K562 (cell line): ENCODE results near the gene TEP1. TPM values are rescaled to one million over a fixed set of nuclear protein-coding genes. Genes with fewer than 3 reads are reported as not detected.

Source experiments
- ATAC-seq: fragments of 200-7000 bp; cut with Tn5 transposase; 3 replicates; pipeline ENCODE4 v1.9.1; 2020; ENCODE audit warnings: moderate library complexity
- BruUV-seq: library from RNA; stranded (reverse); fragments of 400-500 nt; replicated peaks from 2 replicates; lab custom pipeline; 2021; lab: Mats Ljungman, UMichigan
- CTCF ChIA-PET: fragments of 300-600 bp; formaldehyde crosslinking; extraction: SDS; loops from one replicate; lab custom pipeline; 2021; ENCODE audit warnings: low intra/inter-chr PET ratio; lab: Yijun Ruan, JAX
- POLR2A ChIA-PET: fragments of 300-600, 350-650 bp; sonication (Branson Sonifier 250); formaldehyde crosslinking; extraction: SDS; loops from one replicate; lab custom pipeline; 2021; ENCODE audit warnings: antibody characterized with exemption, inconsistent platforms; lab: Yijun Ruan, JAX
- DNase-seq, 4 experiments: peaks; one replicate each; pipeline versions ENCODE4 v3.0.0 to v3.0.0-alpha.2; 2011 to 2018; ENCODE audit warnings: low spot score in 3 of 4, mixed read lengths in 3 of 4; ENCODE audit errors: extremely low read depth in 1 of 4
- FAIRE-seq: peaks from 2 replicates; lab custom pipeline; 2011; peaks lifted over from hg19 to GRCh38; lab: Jason Lieb, UNC
- H2AFZ ChIP-seq: 2 replicates; pipeline ENCODE4 v1.6.0; 2011; ENCODE audit warnings: low read depth, low read length, control low read depth, inconsistent platforms
- H3K27ac ChIP-seq: fragments of 200-600 bp; 3 replicates; pipeline ENCODE4 v1.8.0; 2011; ENCODE audit warnings: low read depth, mild to moderate bottlenecking, control low read depth, inconsistent platforms, low read length, moderate library complexity, mixed read lengths; ENCODE audit errors: extremely low read depth
- H3K27me3 ChIP-seq, 2 experiments: fragments of 300-600 bp in 1 of 2; 2 replicates in 1 of 2; 3 replicates in 1 of 2; pipeline versions ENCODE4 v1.6.0 to v1.8.0; 2011; ENCODE audit warnings: inconsistent platforms in 2 of 2, low read length in 2 of 2, mild to moderate bottlenecking in 1 of 2, mixed read lengths in 1 of 2, moderate library complexity in 1 of 2; ENCODE audit not compliant: control insufficient read depth in 2 of 2, insufficient read depth in 2 of 2
- H3K36me3 ChIP-seq: fragments of 300-600 bp; 3 replicates; pipeline ENCODE4 v1.8.0; 2011; ENCODE audit warnings: mild to moderate bottlenecking, low read length, inconsistent platforms; ENCODE audit not compliant: control insufficient read depth, insufficient read depth
- H3K4me1 ChIP-seq, 2 experiments: fragments of 200-600 bp in 1 of 2; replicated peaks in 1 of 2; 2 replicates in 1 of 2; 3 replicates in 1 of 2; pipeline versions ENCODE4 v1.5.1 to v1.8.0; 2011; ENCODE audit warnings: inconsistent platforms in 2 of 2, low read length in 2 of 2, mild to moderate bottlenecking in 1 of 2, mixed read lengths in 1 of 2, moderate library complexity in 1 of 2; ENCODE audit not compliant: control insufficient read depth in 2 of 2, insufficient read depth in 2 of 2
- H3K4me2 ChIP-seq: 2 replicates; pipeline ENCODE4 v1.6.1; 2011; ENCODE audit warnings: low read length, control low read depth, inconsistent platforms, mixed read lengths; ENCODE audit not compliant: insufficient read depth
- H3K4me3 ChIP-seq: fragments of 200-600 bp; sonication (generic), shearing (Covaris generic); 2 replicates; pipeline ENCODE4 v1.5.1; 2016; ENCODE audit warnings: control low read depth, inconsistent platforms
- H3K79me2 ChIP-seq: fragments of 200-600 bp; 3 replicates; pipeline ENCODE4 v1.8.0; 2011; ENCODE audit warnings: low read length, inconsistent platforms; ENCODE audit not compliant: control insufficient read depth, insufficient read depth
- H3K9ac ChIP-seq, 2 experiments: 2 replicates each; pipeline versions ENCODE4 v1.6.0 to v1.6.1; 2011; ENCODE audit warnings: low read depth in 2 of 2, low read length in 2 of 2, control low read depth in 1 of 2, inconsistent platforms in 1 of 2, mild to moderate bottlenecking in 1 of 2, mixed read lengths in 1 of 2; ENCODE audit not compliant: insufficient read depth in 1 of 2
- H3K9me1 ChIP-seq: one replicate; pipeline ENCODE4 v1.6.0; 2011; ENCODE audit warnings: inconsistent platforms, mild to moderate bottlenecking, low read length, moderate library complexity; ENCODE audit not compliant: control insufficient read depth, insufficient read depth
- H3K9me3 ChIP-seq: replicated peaks from 2 replicates; pipeline ENCODE4 v1.5.1; 2011; ENCODE audit warnings: low read depth, low read length, inconsistent platforms; ENCODE audit not compliant: control insufficient read depth, insufficient read depth
- H4K20me1 ChIP-seq: replicated peaks from 2 replicates; pipeline ENCODE4 v1.6.1; 2011; ENCODE audit warnings: low read length, inconsistent platforms, mixed read lengths; ENCODE audit not compliant: control insufficient read depth, insufficient read depth
- GABPA ChIP-seq: fragments of 200-800 bp; sonication (Bioruptor generic); conservative IDR thresholded peaks from 2 replicates; pipeline ENCODE4 v1.6.1; 2016; ENCODE audit warnings: low read depth, missing genetic modification characterization, missing compliant biosample characterization
- ZNF277 ChIP-seq: fragments of 250-450 bp; sonication (Bioruptor Pico); IDR thresholded peaks from 2 replicates; pipeline ENCODE4 v1.8.0; 2022; ENCODE audit warnings: inconsistent platforms, mild to moderate bottlenecking, moderate library complexity, borderline replicate concordance
- WGBS: fragments of 100-300 bp; shearing (Covaris generic); methylation state at CpG from one replicate; pipeline ENCODE4 v1.1.6; 2016; ENCODE audit warnings: low coverage, mixed read lengths; ENCODE audit not compliant: insufficient coverage; ENCODE audit errors: missing lambda C conversion rate; 5-methylcytosine and 5-hydroxymethylcytosine counted together
- in situ Hi-C: fragments of 300-500 bp; cut with MboI; formaldehyde crosslinking; loops from 4 replicates; pipeline ENCODE4 v1.15.0; 2018; ENCODE audit warnings: inconsistent platforms, mixed read lengths
- intact Hi-C: fragments of 100-400 bp; cut with micrococcal nuclease; formaldehyde crosslinking; loops from 2 replicates; pipeline ENCODE4 v1.14.2; 2022
- polyA plus RNA-seq, 8 experiments: library from polyadenylated mRNA; depleted of rRNA in 4 of 8; stranded (reverse) in 5 of 8; unstranded in 3 of 8; fragments of >200 nt; fragmentation: Nextera tagmentation in 2 of 8; fragmentation: Illumina TruSeq in 1 of 8; extraction: Ambion mirVana in 2 of 8; extraction: Trizol in 1 of 8; gene quantifications; 2 replicates each; pipeline versions ENCODE4 v1.2.1 to v1.2.3, GENCODE V29; 2011 to 2014; ENCODE audit warnings: inconsistent platforms in 1 of 8, missing spikeins in 1 of 8
- total RNA-seq, 7 experiments: library from RNA; depleted of rRNA in 6 of 7; stranded (reverse); fragments of >200 nt in 6 of 7; fragmentation: Illumina TruSeq in 2 of 7; extraction: Trizol in 2 of 7; gene quantifications; 2 replicates each; pipeline versions ENCODE4 v1.2.1 to v1.2.3, GENCODE V29; 2011 to 2021; ENCODE audit warnings: low replicate concordance in 1 of 7

Gene TEP1
- total and polyA plus RNA-seq, 9 of the 15 experiments (the other 6 are each of a cell fraction or from before 2014, with no cell fraction given): 1.0 to 12.2 (median 7.1) TPM

- Histone ChIP-seq H3K9me3 (no peaks in the 10 kb centered on the region), H3K27me3 (no peaks in the 10 kb centered on the region), H3K79me2 (peaks cover 50% of the 10 kb centered on the region), H4K20me1 (no peaks in the 10 kb centered on the region), H3K9me1 (no peaks in the 10 kb centered on the region), H3K9ac (peak overlapping the region; percentile 72 to 93), H3K27ac (peak overlapping the region; percentile 96), H3K4me3 (peak overlapping the region; percentile 76), H3K4me1 (peaks cover 26 to 33% of the 10 kb centered on the region in 2 experiments), H2AFZ (peak overlapping the region; percentile 72; the same call in 1 of the 2 replicates), H3K36me3 (peaks cover 43% of the 10 kb centered on the region), H3K4me2 (peak overlapping the region; percentile 90)
- CTCF ChIA-PET: no interaction called here
- 4% methylated on average over 26 of the region's 32 CpGs for WGBS
- DNase-seq (peak; percentile 29 to 70 (median 48)), FAIRE-seq (no peak), ATAC-seq (peak; percentile 16)
- intact Hi-C loops (loop anchor here (1.0 to 2.0 kb wide), 2 partner anchors 30 to 128 kb away; no protein-coding TSS in a partner anchor), in situ Hi-C loops (no loop called here)
- POLR2A ChIA-PET: interaction anchor here (0.6 to 2.7 kb wide), 7 partner anchors 11 to 139 kb away, joined by 3 to 36 read pairs (median 4); partner anchors contain the start of gene PARP2
- 0 out of 2 replicates have a peak, but pooled peaks have one; percentile 2 for TF ChIP-seq GABPA
- TF ChIP-seq ZNF277 (CRISPR knock-in tag): no peak
- BruUV-seq: TSS peak; percentile 52
Observed at GRCh38 chr14:20460458-20461224, 47.3 kb upstream of the TEP1 start.
